Transverse colon (tissue), 4 donors: ENCODE measurements around the gene HSF2BP. TPM values are rescaled to one million over a fixed set of nuclear protein-coding genes. Genes with fewer than 3 reads are reported as not detected.
"Not testable (repeated sequence)": the region's sequence is repeated elsewhere in the genome, so short reads cannot be mapped to it uniquely, and the experiment has no call there.

ENCODE experiments used
- DNase-seq: peaks from one replicate; pipeline ENCODE4 v3.0.0-alpha.2; 2019
- H3K27ac ChIP-seq, 4 donors: fragments of 200-600 bp; sonication (generic); 2 replicates each; pipeline ENCODE4 v1.5.1; 2016 to 2018; ENCODE audit warnings: inconsistent platforms in 4 of 4
- H3K27me3 ChIP-seq: fragments of 200-600 bp; sonication (generic); 2 replicates; pipeline ENCODE4 v1.5.1; 2017; ENCODE audit warnings: inconsistent platforms
- H3K36me3 ChIP-seq, 4 donors: fragments of 200-600 bp; sonication (generic); 2 replicates each; pipeline ENCODE4 v1.5.1; 2017 to 2019; ENCODE audit warnings: inconsistent platforms in 4 of 4
- H3K4me1 ChIP-seq, 4 donors: fragments of 200-600 bp; sonication (generic); 2 replicates each; pipeline ENCODE4 v1.5.1; 2017 to 2020; ENCODE audit warnings: inconsistent platforms in 4 of 4
- H3K4me3 ChIP-seq, 4 donors: fragments of 200-600 bp; sonication (generic); 1 replicate in 1 of 4; 2 replicates in 3 of 4; pipeline versions ENCODE4 v1.5.1 to v1.6.1; 2017 to 2019; ENCODE audit warnings: inconsistent platforms in 4 of 4
- H3K9me3 ChIP-seq, 2 donors: fragments of 200-600 bp; sonication (generic); 2 replicates each; pipeline ENCODE4 v1.5.1; 2017 to 2019; ENCODE audit warnings: inconsistent platforms in 2 of 2
- EP300 ChIP-seq: sonication (generic); formaldehyde crosslinking; IDR thresholded peaks from one replicate; pipeline ENCODE4 v1.6.1; 2017; ENCODE audit warnings: antibody characterized with exemption, low read depth
- POLR2A ChIP-seq: fragments of 450-650 bp; IDR thresholded peaks from one replicate; pipeline ENCODE4 v1.6.1; 2016; ENCODE audit warnings: antibody characterized with exemption, mild to moderate bottlenecking, moderate library complexity
- POLR2AphosphoS5 ChIP-seq, 3 donors: sonication (generic); formaldehyde crosslinking; IDR thresholded peaks; one replicate each; pipeline ENCODE4 v1.6.1; 2016; ENCODE audit warnings: antibody characterized with exemption in 3 of 3
- WGBS, 2 donors: methylation state at CpG; one replicate each; pipeline ENCODE4 v1.1.5; 2018; ENCODE audit warnings: low coverage in 1 of 2; 5-methylcytosine and 5-hydroxymethylcytosine counted together
- in situ Hi-C, 4 donors: fragments of 200-750 bp; cut with MboI; loops; one replicate each; pipeline versions ENCODE4 v1.15.0 to v1.15.1; 2017; ENCODE audit warnings: low sequenced_read_pairs in 3 of 4, low pct_ligation_motif_present in 1 of 4, low pct_unique_long_range_greater_than_20kb in 1 of 4
- intact Hi-C: fragments of 100-400 bp; cut with DNase I; formaldehyde crosslinking; loops from one replicate; pipeline ENCODE4 v1.15.1; 2023; ENCODE audit warnings: low total_unique reads
- total RNA-seq, 4 donors: library from RNA; depleted of rRNA; stranded (reverse); fragments of >200 nt; gene quantifications; one replicate each; pipeline ENCODE4 v1.1.0, GENCODE V29; 2016
- TF ChIP-seq, protein P1 (sequence below), 5 experiments: fragments of 200-600 bp in 3 of 5; fragments of 450-650 bp in 2 of 5; sonication (generic) in 3 of 5; IDR thresholded peaks; 1 replicate in 2 of 5; 2 replicates in 3 of 5; pipeline ENCODE4 v1.5.1; 2016 to 2017; ENCODE audit warnings: antibody characterized with exemption in 5 of 5, inconsistent platforms in 3 of 5, mild to moderate bottlenecking in 2 of 5, moderate library complexity in 1 of 5

HSF2BP gene
- total RNA-seq, 4 donors from 2014 or later = 0.48 to 0.82 TPM; not detected in 2

DNA sequence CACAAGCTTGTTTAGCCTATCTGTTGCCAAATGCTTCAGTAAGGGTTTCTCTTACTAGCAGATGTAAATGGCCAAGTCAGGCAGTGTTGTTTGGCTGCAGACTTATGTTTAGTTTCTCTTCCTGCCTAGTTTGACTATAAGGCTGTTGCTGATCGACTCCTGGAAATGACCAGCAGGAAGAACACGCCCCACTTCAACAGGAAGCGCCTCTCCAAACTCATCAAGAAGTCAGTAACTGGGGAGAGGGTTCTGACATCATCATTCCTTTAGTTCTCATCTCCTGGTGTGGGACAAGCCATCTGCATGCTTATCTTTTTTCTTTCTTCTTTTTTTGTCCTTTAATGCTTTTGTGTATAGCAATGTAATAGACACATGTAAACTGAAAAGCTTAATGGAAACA, 25.1 kb upstream of the HSF2BP start:
- DNase-seq = no peak
- no peaks in the 10 kb centered on the region for H3K4me1 ChIP-seq
- WGBS, 2 donors = 69 to 83% methylated on average over 2 to 3 of the region's 3 CpGs
- H3K27ac ChIP-seq = no peak overlapping the region
- H3K4me3 ChIP-seq = no peak overlapping the region
- peaks cover 0 to 49% (median 21%) of the 10 kb centered on the region in 4 donors for H3K36me3 ChIP-seq
- no peaks in the 10 kb centered on the region for H3K27me3 ChIP-seq
- no peak for TF ChIP-seq EP300
- no peak for TF ChIP-seq POLR2A
- TF ChIP-seq, protein P1, sequence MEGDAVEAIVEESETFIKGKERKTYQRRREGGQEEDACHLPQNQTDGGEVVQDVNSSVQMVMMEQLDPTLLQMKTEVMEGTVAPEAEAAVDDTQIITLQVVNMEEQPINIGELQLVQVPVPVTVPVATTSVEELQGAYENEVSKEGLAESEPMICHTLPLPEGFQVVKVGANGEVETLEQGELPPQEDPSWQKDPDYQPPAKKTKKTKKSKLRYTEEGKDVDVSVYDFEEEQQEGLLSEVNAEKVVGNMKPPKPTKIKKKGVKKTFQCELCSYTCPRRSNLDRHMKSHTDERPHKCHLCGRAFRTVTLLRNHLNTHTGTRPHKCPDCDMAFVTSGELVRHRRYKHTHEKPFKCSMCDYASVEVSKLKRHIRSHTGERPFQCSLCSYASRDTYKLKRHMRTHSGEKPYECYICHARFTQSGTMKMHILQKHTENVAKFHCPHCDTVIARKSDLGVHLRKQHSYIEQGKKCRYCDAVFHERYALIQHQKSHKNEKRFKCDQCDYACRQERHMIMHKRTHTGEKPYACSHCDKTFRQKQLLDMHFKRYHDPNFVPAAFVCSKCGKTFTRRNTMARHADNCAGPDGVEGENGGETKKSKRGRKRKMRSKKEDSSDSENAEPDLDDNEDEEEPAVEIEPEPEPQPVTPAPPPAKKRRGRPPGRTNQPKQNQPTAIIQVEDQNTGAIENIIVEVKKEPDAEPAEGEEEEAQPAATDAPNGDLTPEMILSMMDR (IDR thresholded peaks at IDR 0.05) = no peak
- TF ChIP-seq POLR2AphosphoS5 (IDR thresholded peaks at IDR 0.05) = no peak
- intact Hi-C loops (no loop called here), in situ Hi-C loops (no loop called here)
- no peaks in the 10 kb centered on the region for H3K9me3 ChIP-seq

DNA sequence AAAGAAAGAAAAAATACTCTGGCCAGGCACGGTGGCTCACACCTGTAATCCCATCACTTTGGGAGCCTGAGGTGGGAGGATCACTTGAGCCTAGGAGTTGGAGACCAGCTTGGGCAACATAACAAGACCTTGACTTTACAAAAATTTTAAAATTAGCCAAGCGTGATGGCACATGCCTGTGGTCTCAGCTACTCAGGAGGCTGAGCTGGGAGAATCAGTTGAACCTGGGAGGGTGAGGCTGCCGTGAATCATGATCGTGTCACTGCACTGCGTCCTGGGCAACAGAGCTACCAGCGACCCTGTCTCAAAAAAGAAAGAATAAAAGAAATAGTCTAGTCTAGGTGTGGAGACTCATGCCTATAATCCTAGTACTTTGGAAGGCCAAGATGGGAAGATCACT, 22.4 kb upstream of the HSF2BP start:
- Histone ChIP-seq H3K4me3 (no peak overlapping the region), H3K4me1 (no peaks in the 10 kb centered on the region), H3K36me3 (peaks cover 0 to 61% (median 15%) of the 10 kb centered on the region in 4 donors), H3K27ac (no peak overlapping the region), H3K9me3 (no peaks in the 10 kb centered on the region), H3K27me3 (no peaks in the 10 kb centered on the region)
- TF ChIP-seq EP300 (no peak), POLR2A (no peak), POLR2AphosphoS5 (IDR thresholded peaks at IDR 0.05) (no peak)
- TF ChIP-seq, protein P1 (IDR thresholded peaks at IDR 0.05) = no peak
- in situ Hi-C loops = no loop called here
- no peak for DNase-seq
- 89 to 98% methylated on average over 3 to 6 of the region's 6 CpGs for WGBS, 2 donors
- intact Hi-C loops = no loop called here

DNA sequence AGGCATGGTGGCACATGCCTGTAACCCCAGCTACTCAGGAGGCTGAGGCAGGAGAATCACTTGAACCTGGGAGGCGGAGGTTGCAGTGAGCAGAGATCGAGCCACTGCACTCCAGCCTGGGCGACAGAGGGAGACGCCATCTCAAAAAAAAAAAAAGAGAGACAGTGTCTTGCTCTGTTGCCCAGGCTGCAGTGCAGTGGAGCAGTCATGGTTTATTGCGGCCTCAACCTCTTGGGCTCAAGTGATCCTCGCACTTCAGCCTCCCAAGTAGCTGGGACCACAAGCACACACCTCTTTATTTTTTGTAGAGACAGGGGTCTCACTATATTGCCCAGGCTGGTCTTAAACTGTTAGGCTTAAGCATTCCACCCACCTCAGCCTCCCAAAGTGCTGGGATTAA, 21.1 kb upstream of the HSF2BP start:
- H3K27me3 ChIP-seq, in situ Hi-C loops, DNase-seq, intact Hi-C loops, H3K4me3 ChIP-seq, H3K9me3 ChIP-seq, H3K27ac ChIP-seq, H3K4me1 ChIP-seq: not testable (repeated sequence)
- 92 to 100% methylated on average over 2 to 6 of the region's 6 CpGs for WGBS, 2 donors
- H3K36me3 ChIP-seq = peaks cover 0 to 59% (median 13%) of the 10 kb centered on the region in 4 donors

GRCh38 chr21:43679951-43680350, 20.7 kb upstream of the HSF2BP start:
- TF ChIP-seq POLR2AphosphoS5 (IDR thresholded peaks at IDR 0.05) (no peak), EP300 (no peak), POLR2A (no peak)
- TF ChIP-seq, protein P1 (IDR thresholded peaks at IDR 0.05) = no peak

GRCh38 chr21:43676391-43676790, 17.1 kb upstream of the HSF2BP start:
- in situ Hi-C loops = no loop called here
- H3K27me3 ChIP-seq = no peaks in the 10 kb centered on the region
- H3K9me3 ChIP-seq = no peaks in the 10 kb centered on the region
- H3K36me3 ChIP-seq = peaks cover 0 to 57% (median 7%) of the 10 kb centered on the region in 4 donors
- DNase-seq = no peak
- H3K4me1 ChIP-seq = no peaks in the 10 kb centered on the region
- TF ChIP-seq POLR2AphosphoS5 (IDR thresholded peaks at IDR 0.05) (no peak), POLR2A (no peak), EP300 (no peak)
- TF ChIP-seq, protein P1 (IDR thresholded peaks at IDR 0.05) = no peak
- H3K4me3 ChIP-seq = no peak overlapping the region
- 96 to 100% methylated on average over 1 to 15 of the region's 15 CpGs for WGBS, 2 donors
- no peak overlapping the region for H3K27ac ChIP-seq
- intact Hi-C loops = no loop called here

More at GRCh38 chr21:43679951-43680350, 20.7 kb upstream of the HSF2BP start:
- H3K27me3 ChIP-seq = no peaks in the 10 kb centered on the region
- WGBS, 2 donors = 66 to 75% methylated on average over 12 of the region's 12 CpGs
- H3K4me1 ChIP-seq = no peaks in the 10 kb centered on the region
- in situ Hi-C loops (no loop called here), intact Hi-C loops (no loop called here)
- no peaks in the 10 kb centered on the region for H3K9me3 ChIP-seq
- no peak overlapping the region for H3K4me3 ChIP-seq
- DNase-seq = no peak
- H3K27ac ChIP-seq = no peak overlapping the region
- peaks cover 0 to 62% (median 11%) of the 10 kb centered on the region in 4 donors for H3K36me3 ChIP-seq
